GM12872 (cell line): ENCODE measurements around the gene MTHFR.

Experiments used
- CTCF ChIP-seq: IDR thresholded peaks from 3 replicates; pipeline ENCODE4 v1.5.1; 2011; ENCODE audit warnings: low read depth, mild to moderate bottlenecking, low read length, moderate library complexity; ENCODE audit not compliant: insufficient read depth

The MTHFR gene

GRCh38 chr1:11741919-11742558 lies 63.7 kb downstream of the MTHFR start:
- no peak for TF ChIP-seq CTCF

GRCh38 chr1:11741482-11741881 lies 64.3 kb downstream of the MTHFR start:
- TF ChIP-seq CTCF, result no peak

GRCh38 chr1:11740258-11741192 lies 65.2 kb downstream of the MTHFR start:
- no peak for TF ChIP-seq CTCF

GRCh38 chr1:11738783-11739182 lies 67.0 kb downstream of the MTHFR start:
- no peak for TF ChIP-seq CTCF

- no peak for TF ChIP-seq CTCF
These were observed 67.7 kb downstream of the MTHFR start for GRCh38 chr1:11738096-11738495.

GRCh38 chr1:11736746-11737639 lies 68.8 kb downstream of the MTHFR start:
- no peak for TF ChIP-seq CTCF
